Parathyroid adenoma (tissue), 2 donors: Measurements from ENCODE around the gene GPR107.

Experiments used
- H2AFZ ChIP-seq: fragments of 300-600 bp; sonication (generic); one replicate; pipeline ENCODE4 v1.7.0; 2017; ENCODE audit warnings: antibody characterized with exemption, mild to moderate bottlenecking
- H3K27ac ChIP-seq: fragments of 300-600 bp; sonication (generic); one replicate; pipeline ENCODE4 v1.7.0; 2017
- H3K27me3 ChIP-seq: fragments of 300-600 bp; sonication (generic); one replicate; pipeline ENCODE4 v1.7.0; 2017; ENCODE audit warnings: low read length; ENCODE audit not compliant: control insufficient read depth, insufficient read depth
- H3K36me3 ChIP-seq: fragments of 300-600 bp; sonication (generic); one replicate; pipeline ENCODE4 v1.7.0; 2017; ENCODE audit warnings: low read length; ENCODE audit not compliant: control insufficient read depth, insufficient read depth
- H3K4me1 ChIP-seq: fragments of 300-600 bp; sonication (generic); one replicate; pipeline ENCODE4 v1.7.0; 2017; ENCODE audit warnings: control low read depth
- H3K4me2 ChIP-seq: fragments of 300-600 bp; sonication (generic); one replicate; pipeline ENCODE4 v1.7.0; 2017; ENCODE audit warnings: low read length
- H3K4me3 ChIP-seq: fragments of 300-600 bp; sonication (generic); one replicate; pipeline ENCODE4 v1.7.0; 2017; ENCODE audit warnings: low read depth, low read length
- H3K79me2 ChIP-seq: fragments of 300-600 bp; sonication (generic); one replicate; pipeline ENCODE4 v1.7.0; 2017; ENCODE audit warnings: control low read depth
- H3K9ac ChIP-seq: fragments of 300-600 bp; sonication (generic); one replicate; pipeline ENCODE4 v1.7.0; 2017; ENCODE audit warnings: mild to moderate bottlenecking
- H3K9me3 ChIP-seq: fragments of 300-600 bp; sonication (generic); one replicate; pipeline ENCODE4 v1.7.0; 2017; ENCODE audit warnings: low read length; ENCODE audit not compliant: control insufficient read depth
- CTCF ChIP-seq: fragments of 300-600 bp; sonication (generic); IDR thresholded peaks from one replicate; pipeline ENCODE4 v1.7.0; 2017; ENCODE audit warnings: antibody characterized with exemption, mild to moderate bottlenecking
- donor health status: primary hyperparathyroidism.

The GPR107 gene

GRCh38 chr9:130138791-130139190, 85.1 kb downstream of the GPR107 start:
- no peaks in the 10 kb centered on the region for H3K79me2 ChIP-seq
- no peak overlapping the region for H3K4me2 ChIP-seq
- H3K4me1 ChIP-seq, result no peaks in the 10 kb centered on the region
- no peaks in the 10 kb centered on the region for H3K9me3 ChIP-seq
- no peaks in the 10 kb centered on the region for H3K27me3 ChIP-seq
- no peak overlapping the region for H3K9ac ChIP-seq
- no peak overlapping the region for H3K27ac ChIP-seq
- TF ChIP-seq CTCF, result no peak
- no peaks in the 10 kb centered on the region for H3K36me3 ChIP-seq
- H2AFZ ChIP-seq, result no peak overlapping the region
- H3K4me3 ChIP-seq, result no peak overlapping the region

- H3K9ac ChIP-seq, result no peak overlapping the region
- no peaks in the 10 kb centered on the region for H3K27me3 ChIP-seq
- H3K79me2 ChIP-seq, result no peaks in the 10 kb centered on the region
- H2AFZ ChIP-seq, result no peak overlapping the region
- TF ChIP-seq CTCF, result no peak
- no peak overlapping the region for H3K27ac ChIP-seq
- no peaks in the 10 kb centered on the region for H3K36me3 ChIP-seq
- H3K4me2 ChIP-seq, result no peak overlapping the region
- H3K4me1 ChIP-seq, result no peaks in the 10 kb centered on the region
- H3K9me3 ChIP-seq, result no peaks in the 10 kb centered on the region
- H3K4me3 ChIP-seq, result no peak overlapping the region
Observed at GRCh38 chr9:130139251-130139650, 85.5 kb downstream of the GPR107 start.

- no peaks in the 10 kb centered on the region for H3K4me1 ChIP-seq
Observed at GRCh38 chr9:130140706-130141105, 87.0 kb downstream of the GPR107 start.

GRCh38 chr9:130142056-130142455, 88.3 kb downstream of the GPR107 start:
- H2AFZ ChIP-seq, result no peak overlapping the region
- no peaks in the 10 kb centered on the region for H3K36me3 ChIP-seq
- H3K27ac ChIP-seq, result no peak overlapping the region
- H3K27me3 ChIP-seq, result no peaks in the 10 kb centered on the region
- H3K79me2 ChIP-seq, result no peaks in the 10 kb centered on the region
- no peaks in the 10 kb centered on the region for H3K4me1 ChIP-seq
- H3K4me3 ChIP-seq, result no peak overlapping the region
- no peak overlapping the region for H3K4me2 ChIP-seq
- no peak for TF ChIP-seq CTCF
- no peaks in the 10 kb centered on the region for H3K9me3 ChIP-seq
- no peak overlapping the region for H3K9ac ChIP-seq

More at GRCh38 chr9:130140706-130141105, 87.0 kb downstream of the GPR107 start:
- no peaks in the 10 kb centered on the region for H3K79me2 ChIP-seq
- H3K27ac ChIP-seq, result no peak overlapping the region
- TF ChIP-seq CTCF, result no peak
- no peaks in the 10 kb centered on the region for H3K36me3 ChIP-seq
- no peak overlapping the region for H3K9ac ChIP-seq
- H3K27me3 ChIP-seq, result no peaks in the 10 kb centered on the region
- H3K4me2 ChIP-seq, result no peak overlapping the region
- H3K9me3 ChIP-seq, result no peaks in the 10 kb centered on the region
- H3K4me3 ChIP-seq, result no peak overlapping the region
- H2AFZ ChIP-seq, result no peak overlapping the region

- H3K9me3 ChIP-seq, result no peaks in the 10 kb centered on the region
- no peak overlapping the region for H3K4me3 ChIP-seq
- H3K27me3 ChIP-seq, result no peaks in the 10 kb centered on the region
- H3K36me3 ChIP-seq, result no peaks in the 10 kb centered on the region
- H3K79me2 ChIP-seq, result no peaks in the 10 kb centered on the region
- H2AFZ ChIP-seq, result no peak overlapping the region
- no peak for TF ChIP-seq CTCF
- no peak overlapping the region for H3K4me2 ChIP-seq
- H3K4me1 ChIP-seq, result no peaks in the 10 kb centered on the region
- no peak overlapping the region for H3K27ac ChIP-seq
- H3K9ac ChIP-seq, result no peak overlapping the region
Observed at GRCh38 chr9:130142641-130143040, 88.9 kb downstream of the GPR107 start.
